GM12878 (cell line): ENCODE data around the gene FBXL12. TPM values are rescaled to one million over a fixed set of nuclear protein-coding genes. Genes with fewer than 3 reads are reported as not detected.
A peak's percentile ranks its signal among the peaks of the same experiment; 100 is the strongest.

Source experiments
- CBFB ChIP-seq: IDR thresholded peaks from 2 replicates; pipeline ENCODE4 v1.6.1; 2016; ENCODE audit warnings: antibody characterized with exemption, low read depth
- CHD2 ChIP-seq: IDR thresholded peaks from 2 replicates; pipeline ENCODE4 v1.6.1; 2011; ENCODE audit warnings: low read depth, low read length, improper control_type of control experiment, borderline replicate concordance
- CREM ChIP-seq: IDR thresholded peaks from 2 replicates; pipeline ENCODE4 v1.6.1; 2014; ENCODE audit warnings: antibody characterized with exemption, low read depth
- DPF2 ChIP-seq: fragments of 450-650 bp; IDR thresholded peaks from 2 replicates; pipeline ENCODE4 v1.6.1; 2017; ENCODE audit warnings: mild to moderate bottlenecking
- EGR1 ChIP-seq, 2 experiments: IDR thresholded peaks; 1 replicate in 1 of 2; 2 replicates in 1 of 2; pipeline ENCODE4 v1.6.1; 2011 to 2012; ENCODE audit warnings: low read depth in 2 of 2, low read length in 2 of 2, borderline replicate concordance in 1 of 2, mild to moderate bottlenecking in 1 of 2, moderate library complexity in 1 of 2
- ESRRA ChIP-seq: IDR thresholded peaks from 2 replicates; pipeline ENCODE4 v1.6.1; 2012; ENCODE audit warnings: mild to moderate bottlenecking, low read length, improper control_type of control experiment
- IRF4 ChIP-seq: IDR thresholded peaks from 2 replicates; pipeline ENCODE4 v1.6.1; 2011; ENCODE audit warnings: low read depth, low read length
- KAT2A ChIP-seq: conservative IDR thresholded peaks from 2 replicates; pipeline ENCODE4 v1.6.1; 2011; ENCODE audit warnings: low read depth, low read length; ENCODE audit not compliant: control insufficient read depth
- LARP7 ChIP-seq: fragments of 450-650 bp; IDR thresholded peaks from 2 replicates; pipeline ENCODE4 v1.6.1; 2017; ENCODE audit warnings: mild to moderate bottlenecking
- MYC ChIP-seq: IDR thresholded peaks from 2 replicates; pipeline ENCODE4 v1.6.1; 2011; ENCODE audit warnings: mild to moderate bottlenecking, low read length, moderate library complexity, inconsistent platforms; ENCODE audit not compliant: insufficient read depth, insufficient replicate concordance, insufficient read length, severe bottlenecking
- RBBP5 ChIP-seq: fragments of 200-600 bp; sonication (generic); conservative IDR thresholded peaks from 2 replicates; pipeline ENCODE4 v1.6.1; 2016
- RUNX3 ChIP-seq: IDR thresholded peaks from 2 replicates; pipeline ENCODE4 v1.6.1; 2012; ENCODE audit warnings: low read length, inconsistent platforms
- SIX5 ChIP-seq: IDR thresholded peaks from 2 replicates; pipeline ENCODE4 v1.6.1; 2011; ENCODE audit warnings: mild to moderate bottlenecking, low read depth, low read length, moderate library complexity; ENCODE audit not compliant: severe bottlenecking
- SREBF2 ChIP-seq: IDR thresholded peaks from 2 replicates; pipeline ENCODE4 v1.6.1; 2012; ENCODE audit warnings: mild to moderate bottlenecking, low read length
- SUPT20H ChIP-seq: IDR thresholded peaks from 2 replicates; pipeline ENCODE4 v1.6.1; 2011; ENCODE audit warnings: low read depth, mild to moderate bottlenecking, low read length, moderate library complexity, borderline replicate concordance; ENCODE audit not compliant: control insufficient read depth
- TBL1XR1 ChIP-seq: IDR thresholded peaks from 2 replicates; pipeline ENCODE4 v1.6.1; 2012; ENCODE audit warnings: low read depth, low read length, improper control_type of control experiment
- polyA plus RNA-seq, 11 experiments: library from polyadenylated mRNA; depleted of rRNA in 4 of 11; unstranded in 6 of 11; stranded (reverse) in 5 of 11; fragments of >200 nt; fragmentation: Nextera tagmentation in 4 of 11; fragmentation: Illumina TruSeq in 1 of 11; extraction: Ambion mirVana in 4 of 11; extraction: Trizol in 1 of 11; gene quantifications; 1 replicate in 1 of 11; 2 replicates in 10 of 11; pipeline versions ENCODE4 v1.2.1 to v1.2.3, GENCODE V29; 2011 to 2016; ENCODE audit warnings: inconsistent platforms in 2 of 11, missing spikeins in 2 of 11, low read depth in 1 of 11
- total RNA-seq, 4 experiments: library from RNA; depleted of rRNA in 3 of 4; stranded (reverse); fragments of >200 nt in 3 of 4; fragmentation: Illumina TruSeq in 1 of 4; extraction: Trizol in 1 of 4; gene quantifications; 2 replicates each; pipeline versions ENCODE4 v1.2.1 to v1.2.3, GENCODE V29; 2013 to 2021
- TF ChIP-seq, protein P1 (sequence below): fragments of 450-650 bp; formaldehyde crosslinking; IDR thresholded peaks from 2 replicates; pipeline ENCODE4 v1.5.0; 2022; ENCODE audit warnings: mild to moderate bottlenecking, missing genetic modification characterization
- TF ChIP-seq, protein P2 (sequence below): fragments of 450-650 bp; IDR thresholded peaks from 2 replicates; pipeline ENCODE4 v1.6.1; 2018; ENCODE audit warnings: mild to moderate bottlenecking, low read depth, moderate library complexity; ENCODE audit not compliant: partially characterized antibody
- TF ChIP-seq, protein P3 (sequence below): fragments of 450-650 bp; IDR thresholded peaks from 2 replicates; pipeline ENCODE4 v1.6.1; 2016; ENCODE audit warnings: mild to moderate bottlenecking, moderate library complexity, borderline replicate concordance

The FBXL12 gene
- total and polyA plus RNA-seq, 10 of the 15 experiments (the other 5 are each of a cell fraction or from before 2014, with no cell fraction given) = 1.4 to 40.0 (median 23.2) TPM

- TF ChIP-seq SIX5 (peak; percentile 50), LARP7 (peak; percentile 70; the same call in 1 of the 2 replicates), KAT2A (no peak), ESRRA (no peak), IRF4 (0 out of 2 replicates have a peak, but pooled peaks have one; percentile 25), CHD2 (no peak), SUPT20H (no peak), TBL1XR1 (peak; percentile 77), RUNX3 (peak; percentile 0; the same call in 1 of the 2 replicates), CBFB (peak; percentile 51), SREBF2 (peak; percentile 50), DPF2 (no peak), CREM (peak; percentile 88), MYC (no peak), RBBP5 (no peak), EGR1 (IDR thresholded peaks at IDR 0.05; ENCODE audit: borderline replicate concordance in 1 of 2, low read depth in 2 of 2, low read length in 2 of 2) (peak; percentile 2 to 65; a peak in 2 of 3 replicates)
- TF ChIP-seq, protein P1, sequence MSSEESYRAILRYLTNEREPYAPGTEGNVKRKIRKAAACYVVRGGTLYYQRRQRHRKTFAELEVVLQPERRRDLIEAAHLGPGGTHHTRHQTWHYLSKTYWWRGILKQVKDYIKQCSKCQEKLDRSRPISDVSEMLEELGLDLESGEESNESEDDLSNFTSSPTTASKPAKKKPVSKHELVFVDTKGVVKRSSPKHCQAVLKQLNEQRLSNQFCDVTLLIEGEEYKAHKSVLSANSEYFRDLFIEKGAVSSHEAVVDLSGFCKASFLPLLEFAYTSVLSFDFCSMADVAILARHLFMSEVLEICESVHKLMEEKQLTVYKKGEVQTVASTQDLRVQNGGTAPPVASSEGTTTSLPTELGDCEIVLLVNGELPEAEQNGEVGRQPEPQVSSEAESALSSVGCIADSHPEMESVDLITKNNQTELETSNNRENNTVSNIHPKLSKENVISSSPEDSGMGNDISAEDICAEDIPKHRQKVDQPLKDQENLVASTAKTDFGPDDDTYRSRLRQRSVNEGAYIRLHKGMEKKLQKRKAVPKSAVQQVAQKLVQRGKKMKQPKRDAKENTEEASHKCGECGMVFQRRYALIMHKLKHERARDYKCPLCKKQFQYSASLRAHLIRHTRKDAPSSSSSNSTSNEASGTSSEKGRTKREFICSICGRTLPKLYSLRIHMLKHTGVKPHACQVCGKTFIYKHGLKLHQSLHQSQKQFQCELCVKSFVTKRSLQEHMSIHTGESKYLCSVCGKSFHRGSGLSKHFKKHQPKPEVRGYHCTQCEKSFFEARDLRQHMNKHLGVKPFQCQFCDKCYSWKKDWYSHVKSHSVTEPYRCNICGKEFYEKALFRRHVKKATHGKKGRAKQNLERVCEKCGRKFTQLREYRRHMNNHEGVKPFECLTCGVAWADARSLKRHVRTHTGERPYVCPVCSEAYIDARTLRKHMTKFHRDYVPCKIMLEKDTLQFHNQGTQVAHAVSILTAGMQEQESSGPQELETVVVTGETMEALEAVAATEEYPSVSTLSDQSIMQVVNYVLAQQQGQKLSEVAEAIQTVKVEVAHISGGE (CRISPR knock-in tag) = peak; percentile 87
- TF ChIP-seq, protein P2, sequence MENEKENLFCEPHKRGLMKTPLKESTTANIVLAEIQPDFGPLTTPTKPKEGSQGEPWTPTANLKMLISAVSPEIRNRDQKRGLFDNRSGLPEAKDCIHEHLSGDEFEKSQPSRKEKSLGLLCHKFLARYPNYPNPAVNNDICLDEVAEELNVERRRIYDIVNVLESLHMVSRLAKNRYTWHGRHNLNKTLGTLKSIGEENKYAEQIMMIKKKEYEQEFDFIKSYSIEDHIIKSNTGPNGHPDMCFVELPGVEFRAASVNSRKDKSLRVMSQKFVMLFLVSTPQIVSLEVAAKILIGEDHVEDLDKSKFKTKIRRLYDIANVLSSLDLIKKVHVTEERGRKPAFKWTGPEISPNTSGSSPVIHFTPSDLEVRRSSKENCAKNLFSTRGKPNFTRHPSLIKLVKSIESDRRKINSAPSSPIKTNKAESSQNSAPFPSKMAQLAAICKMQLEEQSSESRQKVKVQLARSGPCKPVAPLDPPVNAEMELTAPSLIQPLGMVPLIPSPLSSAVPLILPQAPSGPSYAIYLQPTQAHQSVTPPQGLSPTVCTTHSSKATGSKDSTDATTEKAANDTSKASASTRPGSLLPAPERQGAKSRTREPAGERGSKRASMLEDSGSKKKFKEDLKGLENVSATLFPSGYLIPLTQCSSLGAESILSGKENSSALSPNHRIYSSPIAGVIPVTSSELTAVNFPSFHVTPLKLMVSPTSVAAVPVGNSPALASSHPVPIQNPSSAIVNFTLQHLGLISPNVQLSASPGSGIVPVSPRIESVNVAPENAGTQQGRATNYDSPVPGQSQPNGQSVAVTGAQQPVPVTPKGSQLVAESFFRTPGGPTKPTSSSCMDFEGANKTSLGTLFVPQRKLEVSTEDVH = peak; percentile 78
- TF ChIP-seq, protein P3, sequence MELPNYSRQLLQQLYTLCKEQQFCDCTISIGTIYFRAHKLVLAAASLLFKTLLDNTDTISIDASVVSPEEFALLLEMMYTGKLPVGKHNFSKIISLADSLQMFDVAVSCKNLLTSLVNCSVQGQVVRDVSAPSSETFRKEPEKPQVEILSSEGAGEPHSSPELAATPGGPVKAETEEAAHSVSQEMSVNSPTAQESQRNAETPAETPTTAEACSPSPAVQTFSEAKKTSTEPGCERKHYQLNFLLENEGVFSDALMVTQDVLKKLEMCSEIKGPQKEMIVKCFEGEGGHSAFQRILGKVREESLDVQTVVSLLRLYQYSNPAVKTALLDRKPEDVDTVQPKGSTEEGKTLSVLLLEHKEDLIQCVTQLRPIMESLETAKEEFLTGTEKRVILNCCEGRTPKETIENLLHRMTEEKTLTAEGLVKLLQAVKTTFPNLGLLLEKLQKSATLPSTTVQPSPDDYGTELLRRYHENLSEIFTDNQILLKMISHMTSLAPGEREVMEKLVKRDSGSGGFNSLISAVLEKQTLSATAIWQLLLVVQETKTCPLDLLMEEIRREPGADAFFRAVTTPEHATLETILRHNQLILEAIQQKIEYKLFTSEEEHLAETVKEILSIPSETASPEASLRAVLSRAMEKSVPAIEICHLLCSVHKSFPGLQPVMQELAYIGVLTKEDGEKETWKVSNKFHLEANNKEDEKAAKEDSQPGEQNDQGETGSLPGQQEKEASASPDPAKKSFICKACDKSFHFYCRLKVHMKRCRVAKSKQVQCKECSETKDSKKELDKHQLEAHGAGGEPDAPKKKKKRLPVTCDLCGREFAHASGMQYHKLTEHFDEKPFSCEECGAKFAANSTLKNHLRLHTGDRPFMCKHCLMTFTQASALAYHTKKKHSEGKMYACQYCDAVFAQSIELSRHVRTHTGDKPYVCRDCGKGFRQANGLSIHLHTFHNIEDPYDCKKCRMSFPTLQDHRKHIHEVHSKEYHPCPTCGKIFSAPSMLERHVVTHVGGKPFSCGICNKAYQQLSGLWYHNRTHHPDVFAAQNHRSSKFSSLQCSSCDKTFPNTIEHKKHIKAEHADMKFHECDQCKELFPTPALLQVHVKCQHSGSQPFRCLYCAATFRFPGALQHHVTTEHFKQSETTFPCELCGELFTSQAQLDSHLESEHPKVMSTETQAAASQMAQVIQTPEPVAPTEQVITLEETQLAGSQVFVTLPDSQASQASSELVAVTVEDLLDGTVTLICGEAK = peak; percentile 98
Measured at GRCh38 chr19:9768175-9769112, 50.4 kb downstream of the FBXL12 start, which contains the start of gene ZNF846 (continued).
